Ramos (cell line): ENCODE measurements around the gene FITM1.
"Not testable (repeated sequence)": the region's sequence is repeated elsewhere in the genome, so short reads cannot be mapped to it uniquely, and the experiment has no call there.

Experiments used
- in situ Hi-C: fragments of 300-500 bp; cut with MboI; formaldehyde crosslinking; loops from one replicate; pipeline ENCODE4 v1.14.3; 2022; ENCODE audit warnings: low sequenced_read_pairs; ENCODE audit not compliant: unreplicated experiment

Gene FITM1

GRCh38 chr14:24095271-24096068 is 35.0 kb upstream of the FITM1 start:
- in situ Hi-C loops, result loop anchor here (25.0 kb wide), 1 partner anchor 108 kb away; the partner anchor contains the start of gene DHRS4L2

DNA sequence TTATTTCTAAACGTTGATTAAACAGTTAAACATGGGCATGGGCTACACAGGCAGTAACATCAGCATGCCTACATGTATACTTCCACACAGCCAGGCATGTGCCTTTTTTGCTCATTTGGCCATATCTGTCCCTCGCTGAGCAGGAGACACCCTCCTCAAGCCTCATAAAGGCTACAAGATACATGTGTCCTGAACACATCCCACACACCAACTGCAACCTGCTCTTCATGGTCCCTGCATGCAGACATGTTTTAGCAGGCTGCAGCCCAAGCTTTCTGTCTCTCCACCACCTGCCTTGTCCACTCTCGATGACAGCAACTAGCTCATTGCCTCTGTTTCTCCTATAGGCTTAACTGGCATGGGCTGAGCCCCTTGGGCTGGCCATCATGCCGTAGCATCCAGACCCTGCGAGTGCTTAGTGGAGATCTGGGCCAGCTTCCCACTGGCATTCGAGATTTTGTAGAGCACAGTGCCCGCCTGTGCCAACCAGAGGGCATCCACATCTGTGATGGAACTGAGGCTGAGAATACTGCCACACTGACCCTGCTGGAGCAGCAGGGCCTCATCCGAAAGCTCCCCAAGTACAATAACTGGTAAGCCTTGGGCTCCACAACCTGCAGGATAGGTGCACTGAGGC is 33.8 kb upstream of the FITM1 start:
- in situ Hi-C loops, result loop anchor here (25.0 kb wide), 1 partner anchor 109 kb away; the partner anchor contains the start of gene DHRS4L2

DNA sequence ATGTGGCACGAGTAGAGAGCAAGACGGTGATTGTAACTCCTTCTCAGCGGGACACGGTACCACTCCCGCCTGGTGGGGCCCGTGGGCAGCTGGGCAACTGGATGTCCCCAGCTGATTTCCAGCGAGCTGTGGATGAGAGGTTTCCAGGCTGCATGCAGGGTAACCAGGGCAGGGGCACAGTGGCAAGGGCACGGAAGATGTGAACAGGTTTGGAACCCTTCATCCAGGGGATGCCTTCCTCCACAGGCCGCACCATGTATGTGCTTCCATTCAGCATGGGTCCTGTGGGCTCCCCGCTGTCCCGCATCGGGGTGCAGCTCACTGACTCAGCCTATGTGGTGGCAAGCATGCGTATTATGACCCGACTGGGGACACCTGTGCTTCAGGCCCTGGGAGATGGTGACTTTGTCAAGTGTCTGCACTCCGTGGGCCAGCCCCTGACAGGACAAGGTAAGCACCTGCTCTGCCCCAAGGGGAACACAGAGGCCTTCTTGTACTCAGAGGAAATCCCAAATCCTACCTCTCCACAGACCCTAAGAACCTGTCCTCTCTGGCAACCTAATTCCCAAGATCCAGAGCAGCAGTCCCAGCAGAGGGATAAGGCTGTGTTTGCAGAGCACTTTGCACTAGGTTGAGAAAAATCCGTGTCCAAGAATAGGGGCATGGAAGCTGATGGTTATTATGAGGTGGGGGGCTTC is 32.1 kb upstream of the FITM1 start:
- in situ Hi-C loops, result loop anchor here (25.0 kb wide), 1 partner anchor 111 kb away; the partner anchor contains the start of gene DHRS4L2

DNA sequence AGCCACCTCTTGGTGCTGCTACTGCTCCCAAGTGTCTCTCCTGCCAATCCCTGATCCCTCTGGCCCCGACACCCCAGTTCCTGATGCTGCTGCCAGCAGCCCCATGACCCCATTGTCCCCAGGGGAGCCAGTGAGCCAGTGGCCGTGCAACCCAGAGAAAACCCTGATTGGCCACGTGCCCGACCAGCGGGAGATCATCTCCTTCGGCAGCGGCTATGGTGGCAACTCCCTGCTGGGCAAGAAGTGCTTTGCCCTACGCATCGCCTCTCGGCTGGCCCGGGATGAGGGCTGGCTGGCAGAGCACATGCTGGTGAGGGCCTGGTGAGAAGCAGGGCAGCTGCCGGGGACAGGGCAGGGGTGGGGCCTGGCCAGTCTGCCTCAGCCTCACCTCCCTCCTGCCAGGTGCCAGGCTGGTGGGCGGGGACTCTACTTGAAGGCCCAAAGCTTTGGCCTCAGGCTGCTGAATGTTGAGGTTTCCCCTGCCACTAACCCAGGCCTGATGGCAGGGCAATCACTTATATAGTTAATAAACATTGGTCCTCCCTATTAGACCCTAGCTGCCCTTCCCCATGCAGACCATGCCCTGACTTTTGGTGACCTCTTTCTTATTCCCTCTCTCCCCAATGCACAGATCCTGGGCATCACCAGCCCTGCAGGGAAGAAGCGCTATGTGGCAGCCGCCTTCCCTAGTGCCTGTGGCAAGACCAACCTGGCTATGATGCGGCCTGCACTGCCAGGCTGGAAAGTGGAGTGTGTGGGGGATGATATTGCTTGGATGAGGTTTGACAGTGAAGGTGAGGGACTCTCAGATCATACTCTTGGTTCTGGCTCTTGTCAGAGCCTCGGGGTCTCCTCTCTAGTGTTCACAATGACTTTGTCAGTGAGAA is 31.3 kb upstream of the FITM1 start:
- in situ Hi-C loops, result loop anchor here (25.0 kb wide), 1 partner anchor 112 kb away; the partner anchor contains the start of gene DHRS4L2

- in situ Hi-C loops, result no loop called here
These were observed 30.1 kb upstream of the FITM1 start for GRCh38 chr14:24100197-24100981.

GRCh38 chr14:24100982-24101494 is 29.4 kb upstream of the FITM1 start:
- in situ Hi-C loops, result no loop called here

GRCh38 chr14:24102357-24103048 is 28.0 kb upstream of the FITM1 start:
- in situ Hi-C loops, result no loop called here

- in situ Hi-C loops, result no loop called here
These were observed 27.0 kb upstream of the FITM1 start for GRCh38 chr14:24103451-24103850.

- in situ Hi-C loops, result not testable (repeated sequence)
These were observed 24.7 kb upstream of the FITM1 start for GRCh38 chr14:24105609-24106239.

- in situ Hi-C loops, result no loop called here
These were observed 23.7 kb upstream of the FITM1 start for GRCh38 chr14:24106672-24107271.

- in situ Hi-C loops, result no loop called here
These were observed 22.1 kb upstream of the FITM1 start for GRCh38 chr14:24108336-24108874.

DNA sequence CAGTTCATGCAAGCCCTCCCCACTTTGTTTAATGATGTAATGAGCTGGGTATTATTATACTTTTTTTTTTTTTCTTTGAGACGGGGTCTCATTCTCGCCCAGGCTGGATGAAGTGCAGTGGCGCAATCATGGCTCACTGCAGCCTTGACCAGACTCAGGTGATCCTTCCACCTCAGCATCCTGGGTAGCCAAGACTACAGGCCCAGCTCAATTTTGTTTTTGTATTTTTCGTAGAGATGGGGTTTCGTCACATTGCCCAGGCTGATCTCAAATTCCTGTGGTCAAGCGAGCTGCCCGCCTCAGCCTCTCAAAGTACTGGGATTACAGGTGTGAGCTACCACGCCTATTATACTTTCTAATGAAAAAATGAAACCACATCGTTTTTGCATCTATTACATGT is 20.4 kb upstream of the FITM1 start:
- in situ Hi-C loops, result no loop called here

DNA sequence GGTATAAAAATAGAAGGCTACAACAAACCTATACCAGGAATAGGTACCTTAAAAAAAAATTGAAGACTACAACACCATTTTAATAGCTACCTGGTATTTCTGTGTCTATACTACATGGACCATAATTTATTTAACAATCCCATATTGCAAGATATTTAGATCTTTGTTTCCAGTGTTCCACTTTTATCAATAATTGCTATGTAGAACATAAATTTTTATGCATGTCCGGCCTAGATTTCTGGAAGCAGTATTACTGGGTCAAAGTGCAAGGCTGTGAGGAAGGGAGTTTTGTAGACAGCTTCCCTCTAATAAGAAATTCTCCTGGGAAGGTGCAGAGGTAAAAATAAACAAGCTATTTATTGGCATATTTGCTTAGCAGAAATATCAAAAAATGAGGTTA is 19.9 kb upstream of the FITM1 start:
- in situ Hi-C loops, result no loop called here

DNA sequence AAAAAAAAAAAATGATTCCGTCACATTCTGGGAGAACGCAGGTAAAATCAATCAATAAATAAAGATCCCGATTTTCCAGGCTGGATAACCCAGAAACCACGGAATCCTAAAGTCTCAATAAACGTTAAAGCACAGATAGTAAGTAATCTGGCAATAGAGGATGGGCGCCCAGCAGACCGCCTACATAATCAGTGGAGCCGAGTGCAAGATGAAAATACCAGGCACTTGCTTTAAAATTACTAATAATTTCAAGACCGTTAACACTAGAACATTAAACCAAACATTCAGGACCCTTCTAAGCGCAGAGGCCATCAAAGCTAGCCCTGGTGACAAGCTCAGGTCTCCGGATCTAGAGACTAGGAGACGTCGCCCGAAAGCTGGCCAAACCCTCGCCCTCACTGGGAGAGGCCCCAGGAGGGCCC is 17.1 kb upstream of the FITM1 start:
- in situ Hi-C loops, result no loop called here

- in situ Hi-C loops, result no loop called here
These were observed 16.5 kb upstream of the FITM1 start for GRCh38 chr14:24113801-24114531.

- in situ Hi-C loops, result no loop called here
These were observed 15.7 kb upstream of the FITM1 start, which contains the start of the genes DCAF11 and NRL for GRCh38 chr14:24114532-24115421. Gene DCAF11, plus strand, starts transcription at chr14:24114777. Its CDS starts 818 bp downstream, at chr14:24115595. Gene NRL, minus strand, starts transcription at chr14:24114949. Its CDS starts 32,101 bp downstream, at chr14:24082848.
